HCT116 (cell line): Measurements from ENCODE around the gene FGF8. TPM values are rescaled to one million over a fixed set of nuclear protein-coding genes. Genes with fewer than 3 reads are reported as not detected.
A peak's percentile ranks its signal among the peaks of the same experiment; 100 is the strongest.

Experiments
- ATAC-seq: fragments of 200-7000 bp; cut with Tn5 transposase; 2 replicates; pipeline ENCODE4 v1.9.1; 2020; ENCODE audit warnings: mild to moderate bottlenecking, moderate library complexity
- BruUV-seq: library from RNA; stranded (reverse); fragments of 400-500 nt; replicated peaks from 2 replicates; lab custom pipeline; 2021; lab: Mats Ljungman, UMichigan
- CTCF ChIA-PET: fragments of 300-600 bp; sonication (Branson Sonifier 250); formaldehyde crosslinking; loops from one replicate; lab custom pipeline; 2021; ENCODE audit warnings: antibody characterized with exemption; lab: Charles Lee
- POLR2A ChIA-PET: fragments of 300-600, 350-600 bp; sonication (Branson Sonifier 250); formaldehyde crosslinking; loops from one replicate; lab custom pipeline; 2021; ENCODE audit warnings: antibody characterized with exemption; lab: Charles Lee
- RAD21 ChIA-PET, 2 experiments: fragments of 300-600 bp; sonication (Branson Sonifier 250); formaldehyde crosslinking; loops; one replicate each; lab custom pipeline; 2023; ENCODE audit warnings: low total read pairs in 2 of 2; ENCODE audit not compliant: uncharacterized antibody in 2 of 2, unreplicated experiment in 2 of 2, low non-redundant PET in 1 of 2; lab: Charles Lee
- DNase-seq: peaks from one replicate; pipeline ENCODE4 v3.0.0-alpha.2; 2010; ENCODE audit warnings: low read depth, low spot score
- H2AFZ ChIP-seq: fragments of 200-600 bp; shearing (Covaris generic), sonication (generic); 2 replicates; pipeline ENCODE4 v1.6.1; 2017; ENCODE audit warnings: low read depth, mixed run types, mixed read lengths, antibody characterized with exemption, low read length; ENCODE audit not compliant: poor library complexity, severe bottlenecking
- H3K27ac ChIP-seq: 2 replicates; pipeline ENCODE4 v1.5.1; 2012; ENCODE audit warnings: low read depth, low read length
- H3K27me3 ChIP-seq: fragments of 200-600 bp; sonication (generic); 2 replicates; pipeline ENCODE4 v1.6.1; 2016; ENCODE audit warnings: mixed run types, low read length, mixed read lengths; ENCODE audit not compliant: insufficient read depth
- H3K36me3 ChIP-seq, 2 experiments: fragments of 200-500 bp in 1 of 2; fragments of 200-600 bp in 1 of 2; sonication (Bioruptor generic) in 1 of 2; sonication (generic) in 1 of 2; 2 replicates each; pipeline versions ENCODE4 v1.5.1 to v1.6.1; 2014 to 2016; ENCODE audit warnings: low read length in 2 of 2, inconsistent platforms in 1 of 2, mixed read lengths in 1 of 2, mixed run types in 1 of 2; ENCODE audit not compliant: insufficient read depth in 2 of 2, control insufficient read depth in 1 of 2
- H3K4me1 ChIP-seq, 2 experiments: fragments of 200-600 bp in 1 of 2; sonication (generic) in 1 of 2; 2 replicates each; pipeline versions ENCODE4 v1.5.1 to v1.6.1; 2012 to 2017; ENCODE audit warnings: low read length in 2 of 2, inconsistent platforms in 1 of 2, mild to moderate bottlenecking in 1 of 2, mixed read lengths in 1 of 2, mixed run types in 1 of 2, moderate library complexity in 1 of 2; ENCODE audit not compliant: insufficient read depth in 2 of 2, control insufficient read depth in 1 of 2
- H3K4me2 ChIP-seq: fragments of 200-600 bp; sonication (generic); 2 replicates; pipeline ENCODE4 v1.6.1; 2017; ENCODE audit warnings: mixed run types, low read length, mixed read lengths
- H3K4me3 ChIP-seq, 2 experiments: fragments of 200-600 bp in 1 of 2; sonication (generic) in 1 of 2; replicated peaks in 1 of 2; 2 replicates each; pipeline ENCODE4 v1.5.1; 2011 to 2016; ENCODE audit warnings: low read length in 2 of 2, control low read depth in 1 of 2, low read depth in 1 of 2, mild to moderate bottlenecking in 1 of 2, mixed read lengths in 1 of 2, mixed run types in 1 of 2
- H3K79me2 ChIP-seq: fragments of 200-600 bp; sonication (generic); 2 replicates; pipeline ENCODE4 v1.6.1; 2017; ENCODE audit warnings: mild to moderate bottlenecking, mixed run types, low read length, moderate library complexity, mixed read lengths; ENCODE audit not compliant: insufficient read depth
- H3K9ac ChIP-seq: fragments of 200-600 bp; sonication (generic); 2 replicates; pipeline ENCODE4 v1.6.1; 2016; ENCODE audit warnings: low read length, mixed read lengths
- H3K9me2 ChIP-seq: fragments of 200-600 bp; sonication (generic), shearing (Covaris generic); 2 replicates; pipeline ENCODE4 v1.6.1; 2017; ENCODE audit warnings: mixed run types, mild to moderate bottlenecking, moderate library complexity; ENCODE audit not compliant: insufficient read depth
- H3K9me3 ChIP-seq, 2 experiments: fragments of 200-500 bp in 1 of 2; fragments of 200-600 bp in 1 of 2; sonication (Bioruptor generic) in 1 of 2; sonication (generic) in 1 of 2; 2 replicates each; pipeline ENCODE4 v1.6.1; 2014 to 2017; ENCODE audit warnings: low read length in 2 of 2, mixed read lengths in 2 of 2, inconsistent platforms in 1 of 2, low read depth in 1 of 2, mild to moderate bottlenecking in 1 of 2, mixed run types in 1 of 2, moderate library complexity in 1 of 2; ENCODE audit not compliant: control insufficient read depth in 1 of 2, insufficient read depth in 1 of 2
- H4K20me1 ChIP-seq: fragments of 200-600 bp; sonication (generic), shearing (Covaris generic); 2 replicates; pipeline ENCODE4 v1.6.1; 2017; ENCODE audit warnings: mixed run types, mild to moderate bottlenecking, moderate library complexity; ENCODE audit not compliant: insufficient read depth
- CBX3 ChIP-seq: IDR thresholded peaks from 2 replicates; pipeline ENCODE4 v1.6.1; 2012; ENCODE audit warnings: low read depth
- CEBPB ChIP-seq: IDR thresholded peaks from 2 replicates; pipeline ENCODE4 v1.6.1; 2012; ENCODE audit warnings: low read depth
- EGR1 ChIP-seq: IDR thresholded peaks from 2 replicates; pipeline ENCODE4 v1.6.1; 2012; ENCODE audit warnings: low read depth
- ELF1 ChIP-seq: IDR thresholded peaks from 2 replicates; pipeline ENCODE4 v1.6.1; 2012; ENCODE audit warnings: low read depth, borderline replicate concordance
- EZH2 ChIP-seq: fragments of 200-600 bp; sonication (generic); IDR thresholded peaks from 2 replicates; pipeline ENCODE4 v1.6.1; 2017; ENCODE audit warnings: antibody characterized with exemption, mixed run types
- EZH2phosphoT487 ChIP-seq: fragments of 200-600 bp; IDR thresholded peaks from 2 replicates; pipeline ENCODE4 v1.6.1; 2018; ENCODE audit warnings: antibody characterized with exemption, borderline replicate concordance
- FOSL1 ChIP-seq: IDR thresholded peaks from 2 replicates; pipeline ENCODE4 v1.6.1; 2012; ENCODE audit warnings: low read depth
- JUND ChIP-seq: IDR thresholded peaks from 2 replicates; pipeline ENCODE4 v1.6.1; 2012
- POLR2A ChIP-seq: IDR thresholded peaks from 2 replicates; pipeline ENCODE4 v1.7.0; 2011; ENCODE audit warnings: borderline replicate concordance; ENCODE audit not compliant: insufficient read depth, insufficient read length; ENCODE audit errors: extremely low read depth
- POLR2AphosphoS5 ChIP-seq: IDR thresholded peaks from 2 replicates; pipeline ENCODE4 v1.6.1; 2011; ENCODE audit warnings: mild to moderate bottlenecking, low read depth, low read length, moderate library complexity
- RAD21 ChIP-seq: IDR thresholded peaks from 2 replicates; pipeline ENCODE4 v1.6.1; 2012; ENCODE audit warnings: low read depth, mild to moderate bottlenecking
- SIN3A ChIP-seq: IDR thresholded peaks from 2 replicates; pipeline ENCODE4 v1.6.1; 2012; ENCODE audit warnings: low read depth
- SRF ChIP-seq: IDR thresholded peaks from 2 replicates; pipeline ENCODE4 v1.6.1; 2012; ENCODE audit warnings: low read depth
- TCF7L2 ChIP-seq: IDR thresholded peaks from 2 replicates; pipeline ENCODE4 v1.7.0; 2011; ENCODE audit warnings: borderline replicate concordance, inconsistent platforms; ENCODE audit not compliant: insufficient read depth, insufficient read length; ENCODE audit errors: extremely low read depth
- ZFX ChIP-seq: fragments of 450-650 bp; IDR thresholded peaks from 2 replicates; pipeline ENCODE4 v1.6.1; 2017
- intact Hi-C: fragments of 100-400 bp; cut with micrococcal nuclease; formaldehyde crosslinking; loops from 2 replicates; pipeline ENCODE4 v1.10.0; 2022
- total RNA-seq: library from RNA; stranded (reverse); gene quantifications from one replicate; pipeline ENCODE4 v1.2.1, GENCODE V29; 2021; ENCODE audit not compliant: unreplicated experiment
- TF ChIP-seq, protein P1 (sequence below), 3 experiments: fragments of 200-600 bp in 1 of 3; sonication (generic) in 1 of 3; IDR thresholded peaks in 2 of 3; conservative IDR thresholded peaks in 1 of 3; 2 replicates each; pipeline ENCODE4 v1.5.1; 2012 to 2017; ENCODE audit warnings: low read depth in 2 of 3, low read length in 2 of 3, antibody characterized with exemption in 1 of 3, borderline replicate concordance in 1 of 3, control low read depth in 1 of 3, mild to moderate bottlenecking in 1 of 3, mixed read lengths in 1 of 3, mixed run types in 1 of 3, moderate library complexity in 1 of 3; ENCODE audit not compliant: insufficient read depth in 1 of 3
- TF ChIP-seq, protein P2 (sequence below): IDR thresholded peaks from 2 replicates; pipeline ENCODE4 v1.6.1; 2012
- TF ChIP-seq, protein P3 (sequence below): IDR thresholded peaks from 2 replicates; pipeline ENCODE4 v1.6.1; 2012

The FGF8 gene
- total RNA-seq, 1 experiment from 2014 or later: 2.7 TPM

- POLR2A ChIA-PET: no interaction called here
- Histone ChIP-seq H3K36me3 (no peaks in the 10 kb centered on the region), H4K20me1 (no peaks in the 10 kb centered on the region), H3K4me3 (no peak overlapping the region), H3K9me3 (no peaks in the 10 kb centered on the region), H3K79me2 (no peaks in the 10 kb centered on the region), H3K4me2 (no peak overlapping the region), H2AFZ (no peak overlapping the region), H3K27me3 (peaks cover 11% of the 10 kb centered on the region; the same call in 1 of the 2 replicates), H3K9me2 (no peaks in the 10 kb centered on the region), H3K27ac (no peak overlapping the region), H3K9ac (no peak overlapping the region), H3K4me1 (no peaks in the 10 kb centered on the region)
- TF ChIP-seq, protein P1, sequence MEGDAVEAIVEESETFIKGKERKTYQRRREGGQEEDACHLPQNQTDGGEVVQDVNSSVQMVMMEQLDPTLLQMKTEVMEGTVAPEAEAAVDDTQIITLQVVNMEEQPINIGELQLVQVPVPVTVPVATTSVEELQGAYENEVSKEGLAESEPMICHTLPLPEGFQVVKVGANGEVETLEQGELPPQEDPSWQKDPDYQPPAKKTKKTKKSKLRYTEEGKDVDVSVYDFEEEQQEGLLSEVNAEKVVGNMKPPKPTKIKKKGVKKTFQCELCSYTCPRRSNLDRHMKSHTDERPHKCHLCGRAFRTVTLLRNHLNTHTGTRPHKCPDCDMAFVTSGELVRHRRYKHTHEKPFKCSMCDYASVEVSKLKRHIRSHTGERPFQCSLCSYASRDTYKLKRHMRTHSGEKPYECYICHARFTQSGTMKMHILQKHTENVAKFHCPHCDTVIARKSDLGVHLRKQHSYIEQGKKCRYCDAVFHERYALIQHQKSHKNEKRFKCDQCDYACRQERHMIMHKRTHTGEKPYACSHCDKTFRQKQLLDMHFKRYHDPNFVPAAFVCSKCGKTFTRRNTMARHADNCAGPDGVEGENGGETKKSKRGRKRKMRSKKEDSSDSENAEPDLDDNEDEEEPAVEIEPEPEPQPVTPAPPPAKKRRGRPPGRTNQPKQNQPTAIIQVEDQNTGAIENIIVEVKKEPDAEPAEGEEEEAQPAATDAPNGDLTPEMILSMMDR (IDR thresholded peaks at IDR 0.05 in 2 of 3, conservative IDR thresholded peaks at IDR 0.05 in 1 of 3; ENCODE audit: borderline replicate concordance in 1 of 3, insufficient read depth in 1 of 3, low read depth in 2 of 3, low read length in 2 of 3): no peak
- no peak for TF ChIP-seq FOSL1
- no peak for TF ChIP-seq JUND
- no peak for TF ChIP-seq SRF
- no peak for TF ChIP-seq SIN3A
- TF ChIP-seq, protein P2, sequence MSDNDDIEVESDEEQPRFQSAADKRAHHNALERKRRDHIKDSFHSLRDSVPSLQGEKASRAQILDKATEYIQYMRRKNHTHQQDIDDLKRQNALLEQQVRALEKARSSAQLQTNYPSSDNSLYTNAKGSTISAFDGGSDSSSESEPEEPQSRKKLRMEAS: no peak
- TF ChIP-seq POLR2AphosphoS5: no peak
- no peak for TF ChIP-seq EZH2phosphoT487
- TF ChIP-seq, protein P3, sequence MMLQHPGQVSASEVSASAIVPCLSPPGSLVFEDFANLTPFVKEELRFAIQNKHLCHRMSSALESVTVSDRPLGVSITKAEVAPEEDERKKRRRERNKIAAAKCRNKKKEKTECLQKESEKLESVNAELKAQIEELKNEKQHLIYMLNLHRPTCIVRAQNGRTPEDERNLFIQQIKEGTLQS: no peak
- no peak for TF ChIP-seq CBX3
- no peak for TF ChIP-seq EGR1
- TF ChIP-seq ELF1: no peak
- no peak for TF ChIP-seq CEBPB
- TF ChIP-seq RAD21: no peak
- no peak for TF ChIP-seq EZH2
- TF ChIP-seq ZFX: no peak
- TF ChIP-seq TCF7L2: no peak
- TF ChIP-seq POLR2A: no peak
- RAD21 ChIA-PET: no interaction called here
- ATAC-seq (peak; percentile 22; the same call in 1 of the 2 replicates), DNase-seq (no peak)
- BruUV-seq: no TSS peak
- CTCF ChIA-PET: interaction anchor here (1.3 to 2.2 kb wide), 3 partner anchors 12 to 555 kb away, joined by 3 to 9 read pairs (median 3); partner anchors contain the start of gene NPM3
- intact Hi-C loops: no loop called here
These were observed 7.1 kb downstream of the FGF8 start for GRCh38 chr10:101768791-101769170.
